IMR-90 (cell line): Measurements from ENCODE around the gene PDILT. TPM values are rescaled to one million over a fixed set of nuclear protein-coding genes. Genes with fewer than 3 reads are reported as not detected.

ENCODE experiments used
- ATAC-seq: fragments of 200-7000 bp; cut with Tn5 transposase; 2 replicates; pipeline ENCODE4 v1.9.1; 2020; ENCODE audit warnings: low read depth, mild to moderate bottlenecking, moderate library complexity
- BruUV-seq: library from RNA; stranded (reverse); fragments of 400-500 nt; replicated peaks from 2 replicates; lab custom pipeline; 2021; lab: Mats Ljungman, UMichigan
- CTCF ChIA-PET: fragments of 300-600 bp; formaldehyde crosslinking; extraction: SDS; loops from one replicate; lab custom pipeline; 2021; ENCODE audit warnings: antibody characterized with exemption; lab: Yijun Ruan, JAX
- POLR2A ChIA-PET: fragments of 300-600 bp; sonication (Branson Sonifier 250); formaldehyde crosslinking; loops from one replicate; lab custom pipeline; 2022; ENCODE audit warnings: antibody characterized with exemption; ENCODE audit not compliant: unreplicated experiment; lab: Charles Lee
- DNase-seq: peaks from one replicate; pipeline ENCODE4 v3.0.0; 2013
- H2AFZ ChIP-seq: replicated peaks from 2 replicates; pipeline ENCODE3; 2013; ENCODE audit warnings: low read length, mild to moderate bottlenecking; ENCODE audit not compliant: poor library complexity
- H2AK5ac ChIP-seq: 2 replicates; pipeline ENCODE4 v1.6.1; 2013; ENCODE audit warnings: low read depth, low read length, inconsistent platforms
- H2AK9ac ChIP-seq: replicated peaks from 2 replicates; pipeline ENCODE3; 2013; ENCODE audit warnings: mild to moderate bottlenecking, low read depth, low read length, moderate library complexity; ENCODE audit not compliant: poor library complexity
- H2BK120ac ChIP-seq: 2 replicates; pipeline ENCODE4 v1.6.1; 2013; ENCODE audit warnings: low read depth, low read length, inconsistent platforms
- H2BK15ac ChIP-seq: 3 replicates; pipeline ENCODE4 v1.6.1; 2013; ENCODE audit warnings: low read depth, low read length, inconsistent platforms
- H2BK20ac ChIP-seq: 2 replicates; pipeline ENCODE4 v1.6.1; 2013; ENCODE audit warnings: low read depth, mild to moderate bottlenecking, inconsistent platforms, low read length, moderate library complexity
- H2BK5ac ChIP-seq: 2 replicates; pipeline ENCODE4 v1.6.1; 2013; ENCODE audit warnings: mild to moderate bottlenecking, low read depth, low read length, inconsistent platforms; ENCODE audit not compliant: poor library complexity, severe bottlenecking
- H3K14ac ChIP-seq: replicated peaks from 2 replicates; pipeline ENCODE4 v1.6.1; 2013; ENCODE audit warnings: low read depth, low read length, inconsistent platforms
- H3K18ac ChIP-seq: 2 replicates; pipeline ENCODE4 v1.6.1; 2013; ENCODE audit warnings: low read depth, low read length, control low read depth
- H3K23ac ChIP-seq: 2 replicates; pipeline ENCODE4 v1.6.1; 2013; ENCODE audit warnings: low read depth, low read length, inconsistent platforms
- H3K27ac ChIP-seq: 2 replicates; pipeline ENCODE4 v1.5.1; 2013; ENCODE audit warnings: mild to moderate bottlenecking, control low read depth, low read length; ENCODE audit not compliant: insufficient read depth
- H3K27me3 ChIP-seq: 2 replicates; pipeline ENCODE4 v1.6.1; 2013; ENCODE audit warnings: low read length; ENCODE audit not compliant: control insufficient read depth, insufficient read depth
- H3K36me3 ChIP-seq: 2 replicates; pipeline ENCODE4 v1.6.1; 2013; ENCODE audit warnings: low read length, mixed read lengths; ENCODE audit not compliant: control insufficient read depth, insufficient read depth
- H3K4ac ChIP-seq: 2 replicates; pipeline ENCODE4 v1.6.1; 2013; ENCODE audit warnings: low read depth, low read length, inconsistent platforms
- H3K4me1 ChIP-seq: 2 replicates; pipeline ENCODE4 v1.6.1; 2013; ENCODE audit warnings: low read length, mixed read lengths; ENCODE audit not compliant: control insufficient read depth, insufficient read depth
- H3K4me2 ChIP-seq: 2 replicates; pipeline ENCODE4 v1.6.1; 2013; ENCODE audit warnings: low read depth, mild to moderate bottlenecking, control low read depth, low read length, moderate library complexity
- H3K4me3 ChIP-seq: 2 replicates; pipeline ENCODE4 v1.5.1; 2013; ENCODE audit warnings: low read depth, mild to moderate bottlenecking, control low read depth, low read length, moderate library complexity; ENCODE audit not compliant: insufficient read depth
- H3K56ac ChIP-seq: 2 replicates; pipeline ENCODE4 v1.6.1; 2013; ENCODE audit warnings: low read length, inconsistent platforms; ENCODE audit not compliant: insufficient read depth; ENCODE audit errors: extremely low read depth
- H3K79me1 ChIP-seq, 2 experiments: 2 replicates each; pipeline ENCODE4 v1.6.1; 2013; ENCODE audit warnings: low read length in 2 of 2, inconsistent platforms in 1 of 2, low read depth in 1 of 2
- H3K9ac ChIP-seq: 2 replicates; pipeline ENCODE4 v1.6.1; 2013; ENCODE audit warnings: low read depth, low read length, control low read depth
- H3K9me1 ChIP-seq: 2 replicates; pipeline ENCODE4 v1.6.1; 2013; ENCODE audit warnings: low read length, inconsistent platforms; ENCODE audit not compliant: insufficient read depth
- H3K9me3 ChIP-seq: 2 replicates; pipeline ENCODE4 v1.6.1; 2013; ENCODE audit warnings: low read length; ENCODE audit not compliant: control insufficient read depth, insufficient read depth
- H4K20me1 ChIP-seq: 2 replicates; pipeline ENCODE4 v1.6.1; 2013; ENCODE audit warnings: low read length, inconsistent platforms; ENCODE audit not compliant: insufficient read depth
- H4K5ac ChIP-seq: 2 replicates; pipeline ENCODE4 v1.6.1; 2013; ENCODE audit warnings: mild to moderate bottlenecking, low read depth, low read length, control low read depth
- H4K8ac ChIP-seq, 2 experiments: 2 replicates each; pipeline ENCODE4 v1.6.1; 2013; ENCODE audit warnings: low read depth in 2 of 2, low read length in 2 of 2, control low read depth in 1 of 2, inconsistent platforms in 1 of 2
- H4K91ac ChIP-seq: 2 replicates; pipeline ENCODE4 v1.6.1; 2013; ENCODE audit warnings: low read depth, low read length, inconsistent platforms; ENCODE audit not compliant: insufficient read depth
- CEBPB ChIP-seq: IDR thresholded peaks from 2 replicates; pipeline ENCODE4 v1.6.1; 2012; ENCODE audit warnings: low read depth, low read length, improper control_type of control experiment
- CHD1 ChIP-seq: IDR thresholded peaks from 2 replicates; pipeline ENCODE4 v1.6.1; 2012; ENCODE audit warnings: low read depth, low read length, improper control_type of control experiment
- FOS ChIP-seq: fragments of 150-350 bp; IDR thresholded peaks from 2 replicates; pipeline ENCODE4 v1.6.1; 2016; ENCODE audit warnings: low read depth, low read length
- MAFK ChIP-seq: IDR thresholded peaks from 2 replicates; pipeline ENCODE4 v1.6.1; 2012; ENCODE audit warnings: low read depth, low read length, improper control_type of control experiment
- MAZ ChIP-seq: IDR thresholded peaks from 2 replicates; pipeline ENCODE4 v1.6.1; 2012; ENCODE audit warnings: low read depth, mild to moderate bottlenecking, low read length, improper control_type of control experiment, moderate library complexity, borderline replicate concordance
- MXI1 ChIP-seq: IDR thresholded peaks from 2 replicates; pipeline ENCODE4 v1.6.1; 2012; ENCODE audit warnings: low read depth, mild to moderate bottlenecking, low read length, moderate library complexity, borderline replicate concordance
- NFE2L2 ChIP-seq: fragments of 150-350 bp; IDR thresholded peaks from 2 replicates; pipeline ENCODE4 v1.6.1; 2016; ENCODE audit warnings: low read depth, mild to moderate bottlenecking, low read length
- RAD21 ChIP-seq: IDR thresholded peaks from 2 replicates; pipeline ENCODE4 v1.6.1; 2012; ENCODE audit warnings: low read length, improper control_type of control experiment
- RCOR1 ChIP-seq: IDR thresholded peaks from 2 replicates; pipeline ENCODE4 v1.6.1; 2012; ENCODE audit warnings: mild to moderate bottlenecking, low read length, improper control_type of control experiment; ENCODE audit not compliant: insufficient replicate concordance
- SMC3 ChIP-seq: fragments of 150-350 bp; IDR thresholded peaks from 2 replicates; pipeline ENCODE4 v1.6.1; 2016; ENCODE audit warnings: low read depth, mild to moderate bottlenecking, antibody characterized with exemption, low read length, moderate library complexity
- WGBS, 2 experiments: methylation state at CpG; one replicate each; pipeline versions ENCODE4 v1.1.5 to v1.1.7; 2013; ENCODE audit warnings: missing lambda C conversion rate in 2 of 2; ENCODE audit not compliant: insufficient read length in 1 of 2; ENCODE audit errors: extremely low coverage in 2 of 2; 5-methylcytosine and 5-hydroxymethylcytosine counted together
- dilution Hi-C: fragments of 300-500 bp; cut with HindIII; formaldehyde crosslinking; loops from one replicate; pipeline ENCODE4 v1.14.3; 2018; ENCODE audit warnings: low sequenced_read_pairs; ENCODE audit not compliant: unreplicated experiment
- in situ Hi-C: fragments of 300-500 bp; cut with MboI; formaldehyde crosslinking; loops from 3 replicates; pipeline ENCODE4 v1.14.3; 2019; ENCODE audit warnings: low sequenced_read_pairs, inconsistent platforms, mixed read lengths
- intact Hi-C: fragments of 100-400 bp; cut with micrococcal nuclease; formaldehyde crosslinking; loops from 2 replicates; pipeline ENCODE4 v1.10.0; 2022
- polyA plus RNA-seq, 3 experiments: library from polyadenylated mRNA; depleted of rRNA; stranded (reverse); fragments of >200 nt; gene quantifications; 2 replicates each; pipeline ENCODE4 v1.2.3, GENCODE V29; 2012; ENCODE audit warnings: low replicate concordance in 1 of 3
- total RNA-seq: library from RNA; depleted of rRNA; stranded (reverse); fragments of >200 nt; gene quantifications from 2 replicates; pipeline ENCODE4 v1.2.3, GENCODE V29; 2012
- TF ChIP-seq, protein P1 (sequence below): fragments of 150-350 bp; IDR thresholded peaks from 2 replicates; pipeline ENCODE4 v1.6.1; 2017; ENCODE audit warnings: mild to moderate bottlenecking, antibody characterized with exemption, low read length, low read depth
- TF ChIP-seq, protein P2 (sequence below): fragments of 150-350 bp; IDR thresholded peaks from 2 replicates; pipeline ENCODE4 v1.6.1; 2016; ENCODE audit warnings: low read depth, mild to moderate bottlenecking, low read length, moderate library complexity, borderline replicate concordance
- TF ChIP-seq, protein P3 (sequence below): conservative IDR thresholded peaks from 2 replicates; pipeline ENCODE4 v1.5.1; 2012; ENCODE audit warnings: mild to moderate bottlenecking, low read depth, low read length, improper control_type of control experiment

The PDILT gene
- total and polyA plus RNA-seq, 2 of the 4 experiments (the other 2 are of a cell fraction), result not detected

DNA sequence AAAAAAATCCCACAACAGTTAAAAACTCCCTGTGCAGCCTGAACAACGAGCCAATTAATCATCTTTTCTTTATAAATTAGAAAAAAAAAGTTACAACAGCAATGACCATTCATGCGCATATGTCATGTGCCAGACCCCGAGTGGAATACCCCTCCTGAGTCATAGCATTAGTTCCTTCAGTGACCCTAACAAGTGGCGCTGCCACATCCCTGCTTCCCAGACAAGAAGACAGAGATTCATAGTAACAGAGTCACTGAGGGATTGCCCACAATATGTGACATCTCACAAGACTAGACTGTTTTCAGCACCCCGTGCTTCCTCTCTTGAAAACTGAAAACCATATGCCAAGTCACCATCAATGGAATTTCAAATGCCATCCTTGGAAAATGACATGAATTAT is 59.9 kb downstream of the PDILT start:
- Histone ChIP-seq H4K8ac (no peak overlapping the region), H2AK5ac (no peak overlapping the region), H3K4me2 (no peak overlapping the region), H2BK120ac (no peak overlapping the region), H2BK20ac (no peak overlapping the region), H3K9me3 (peaks cover 17% of the 10 kb centered on the region; the same call in 1 of the 2 replicates), H3K79me1 (no peaks in the 10 kb centered on the region), H3K36me3 (no peaks in the 10 kb centered on the region), H3K4ac (no peak overlapping the region), H2AK9ac (no peak overlapping the region), H3K27me3 (no peaks in the 10 kb centered on the region), H4K91ac (no peak overlapping the region), H3K18ac (no peak overlapping the region), H3K4me3 (no peak overlapping the region), H3K27ac (no peak overlapping the region), H4K20me1 (no peaks in the 10 kb centered on the region), H3K9ac (no peak overlapping the region), H3K56ac (no peak overlapping the region), H2AFZ (no peak overlapping the region), H3K23ac (no peak overlapping the region), H4K5ac (no peak overlapping the region), H3K4me1 (no peaks in the 10 kb centered on the region), H2BK5ac (no peak overlapping the region), H3K14ac (no peak overlapping the region), H2BK15ac (no peak overlapping the region), H3K9me1 (no peaks in the 10 kb centered on the region)
- ChIA-PET CTCF (interaction anchor here (0.7 kb wide), 1 partner anchor 10 kb away, joined by 3 read pairs; no protein-coding TSS in a partner anchor), POLR2A (no interaction called here)
- no peak for ATAC-seq
- no TSS peak for BruUV-seq
- in situ Hi-C loops (loop anchor here (25.0 kb wide), 1 partner anchor 182 kb away; no protein-coding TSS in a partner anchor), dilution Hi-C loops (no loop called here), intact Hi-C loops (no loop called here)
- TF ChIP-seq RCOR1 (no peak), SMC3 (no peak), MAZ (no peak), FOS (no peak), CHD1 (no peak), MAFK (no peak), MXI1 (no peak), RAD21 (no peak), NFE2L2 (no peak), CEBPB (no peak)
- TF ChIP-seq, protein P1, sequence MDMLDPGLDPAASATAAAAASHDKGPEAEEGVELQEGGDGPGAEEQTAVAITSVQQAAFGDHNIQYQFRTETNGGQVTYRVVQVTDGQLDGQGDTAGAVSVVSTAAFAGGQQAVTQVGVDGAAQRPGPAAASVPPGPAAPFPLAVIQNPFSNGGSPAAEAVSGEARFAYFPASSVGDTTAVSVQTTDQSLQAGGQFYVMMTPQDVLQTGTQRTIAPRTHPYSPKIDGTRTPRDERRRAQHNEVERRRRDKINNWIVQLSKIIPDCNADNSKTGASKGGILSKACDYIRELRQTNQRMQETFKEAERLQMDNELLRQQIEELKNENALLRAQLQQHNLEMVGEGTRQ, result no peak
- TF ChIP-seq, protein P2, sequence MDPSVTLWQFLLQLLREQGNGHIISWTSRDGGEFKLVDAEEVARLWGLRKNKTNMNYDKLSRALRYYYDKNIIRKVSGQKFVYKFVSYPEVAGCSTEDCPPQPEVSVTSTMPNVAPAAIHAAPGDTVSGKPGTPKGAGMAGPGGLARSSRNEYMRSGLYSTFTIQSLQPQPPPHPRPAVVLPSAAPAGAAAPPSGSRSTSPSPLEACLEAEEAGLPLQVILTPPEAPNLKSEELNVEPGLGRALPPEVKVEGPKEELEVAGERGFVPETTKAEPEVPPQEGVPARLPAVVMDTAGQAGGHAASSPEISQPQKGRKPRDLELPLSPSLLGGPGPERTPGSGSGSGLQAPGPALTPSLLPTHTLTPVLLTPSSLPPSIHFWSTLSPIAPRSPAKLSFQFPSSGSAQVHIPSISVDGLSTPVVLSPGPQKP, result no peak
- TF ChIP-seq, protein P3, sequence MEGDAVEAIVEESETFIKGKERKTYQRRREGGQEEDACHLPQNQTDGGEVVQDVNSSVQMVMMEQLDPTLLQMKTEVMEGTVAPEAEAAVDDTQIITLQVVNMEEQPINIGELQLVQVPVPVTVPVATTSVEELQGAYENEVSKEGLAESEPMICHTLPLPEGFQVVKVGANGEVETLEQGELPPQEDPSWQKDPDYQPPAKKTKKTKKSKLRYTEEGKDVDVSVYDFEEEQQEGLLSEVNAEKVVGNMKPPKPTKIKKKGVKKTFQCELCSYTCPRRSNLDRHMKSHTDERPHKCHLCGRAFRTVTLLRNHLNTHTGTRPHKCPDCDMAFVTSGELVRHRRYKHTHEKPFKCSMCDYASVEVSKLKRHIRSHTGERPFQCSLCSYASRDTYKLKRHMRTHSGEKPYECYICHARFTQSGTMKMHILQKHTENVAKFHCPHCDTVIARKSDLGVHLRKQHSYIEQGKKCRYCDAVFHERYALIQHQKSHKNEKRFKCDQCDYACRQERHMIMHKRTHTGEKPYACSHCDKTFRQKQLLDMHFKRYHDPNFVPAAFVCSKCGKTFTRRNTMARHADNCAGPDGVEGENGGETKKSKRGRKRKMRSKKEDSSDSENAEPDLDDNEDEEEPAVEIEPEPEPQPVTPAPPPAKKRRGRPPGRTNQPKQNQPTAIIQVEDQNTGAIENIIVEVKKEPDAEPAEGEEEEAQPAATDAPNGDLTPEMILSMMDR, result no peak
- no CpG with 5 or more reads among the region's 5 CpGs for WGBS, 2 experiments
- DNase-seq, result no peak
